ENCODE data around the gene LONP2. TPM values are rescaled to one million over a fixed set of nuclear protein-coding genes. Genes with fewer than 3 reads are reported as not detected.

LONP2 gene
- total RNA-seq, 4 donors from 2014 or later: 51.4 to 73.4 (median 63.3) TPM

- H3K36me3 ChIP-seq: peaks cover 13 to 54% (median 27%) of the 10 kb centered on the region in 4 donors
- no peak for TF ChIP-seq POLR2A (IDR thresholded peaks at IDR 0.05; ENCODE audit: low read depth)
- TF ChIP-seq POLR2AphosphoS5 (IDR thresholded peaks at IDR 0.05): no peak
- TF ChIP-seq EP300 (IDR thresholded peaks at IDR 0.05): no peak
- no peak for TF ChIP-seq CTCF (IDR thresholded peaks at IDR 0.05)
- intact Hi-C loops (cut with DNase I): no loop called here
These were observed 43.1 kb downstream of the LONP2 start for GRCh38 chr16:48287239-48287638.

GRCh38 chr16:48291303-48291702 is 47.2 kb downstream of the LONP2 start:
- Histone ChIP-seq H3K27me3 (no peaks in the 10 kb centered on the region), H3K4me3 (no peak overlapping the region), H3K27ac (replicated peaks in 1 of 4) (no peak overlapping the region), H3K9me3 (peaks cover 0 to 7% (median 6%) of the 10 kb centered on the region in 4 donors), H3K36me3 (peaks cover 15 to 52% (median 28%) of the 10 kb centered on the region in 4 donors), H3K4me1 (no peaks in the 10 kb centered on the region)
- 78% methylated on average over 3 of the region's 3 CpGs for WGBS
- TF ChIP-seq CTCF (IDR thresholded peaks at IDR 0.05): no peak
- intact Hi-C loops (cut with DNase I): no loop called here
- DNase-seq (ENCODE audit: extremely low spot score): no peak

More at GRCh38 chr16:48287239-48287638, 43.1 kb downstream of the LONP2 start:
- Histone ChIP-seq H3K4me3 (no peak overlapping the region), H3K27me3 (no peaks in the 10 kb centered on the region), H3K27ac (replicated peaks in 1 of 4) (no peak overlapping the region), H3K9me3 (peaks cover 0 to 7% (median 6%) of the 10 kb centered on the region in 4 donors), H3K4me1 (peaks cover 10 to 17% (median 15%) of the 10 kb centered on the region in 4 donors)
- no peak for DNase-seq (ENCODE audit: extremely low spot score)

DNA sequence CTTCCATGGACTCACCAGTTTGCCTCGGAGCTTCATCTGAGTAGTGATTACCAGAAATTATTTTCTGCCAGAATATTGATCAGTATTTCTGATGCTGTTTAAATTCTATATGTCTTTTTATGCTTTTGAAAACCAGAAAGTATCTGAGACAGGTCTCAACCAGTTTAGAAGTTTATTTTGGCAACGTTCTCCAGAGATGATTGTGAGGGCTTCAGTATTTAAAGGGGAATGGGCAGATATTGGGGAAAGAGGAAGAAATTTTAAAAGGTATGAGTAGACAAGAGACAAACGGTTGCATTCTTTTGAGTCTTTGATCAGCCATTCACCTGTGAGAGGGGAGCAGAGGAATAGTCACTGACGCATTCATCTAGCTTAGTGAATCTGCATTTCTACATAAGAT is 47.7 kb downstream of the LONP2 start:
- H3K36me3 ChIP-seq: peaks cover 16 to 52% (median 27%) of the 10 kb centered on the region in 4 donors
- 80% methylated on average over 4 of the region's 4 CpGs for WGBS
- no peak overlapping the region for H3K27ac ChIP-seq (replicated peaks in 1 of 4)
- no peaks in the 10 kb centered on the region for H3K4me1 ChIP-seq
- no peak for DNase-seq (ENCODE audit: extremely low spot score)
- H3K27me3 ChIP-seq: no peaks in the 10 kb centered on the region
- intact Hi-C loops (cut with DNase I): no loop called here
- H3K9me3 ChIP-seq: peaks cover 0 to 7% (median 6%) of the 10 kb centered on the region in 4 donors
- TF ChIP-seq POLR2AphosphoS5 (IDR thresholded peaks at IDR 0.05) (no peak), EP300 (IDR thresholded peaks at IDR 0.05) (no peak), POLR2A (IDR thresholded peaks at IDR 0.05; ENCODE audit: low read depth) (no peak), CTCF (IDR thresholded peaks at IDR 0.05) (no peak)
- H3K4me3 ChIP-seq: no peak overlapping the region

DNA sequence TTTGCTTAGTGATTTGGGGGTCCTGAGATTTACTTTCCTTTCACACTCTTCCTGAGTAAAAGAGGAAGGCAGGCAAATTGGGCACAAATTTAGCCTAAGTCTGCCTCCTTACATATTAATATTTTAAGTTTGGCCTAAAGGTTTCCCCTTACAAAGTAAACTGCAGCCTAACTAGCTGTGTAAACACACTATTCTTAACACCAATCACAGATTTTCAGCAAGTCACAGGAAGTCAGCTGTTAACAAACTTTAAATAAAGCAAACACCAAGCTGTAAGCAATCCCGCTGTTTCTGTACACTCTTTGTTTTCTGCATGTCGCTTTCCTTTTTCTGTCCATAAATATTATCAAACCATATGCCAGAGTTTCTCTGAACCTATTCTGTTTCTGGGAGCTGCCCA is 48.4 kb downstream of the LONP2 start:
- Histone ChIP-seq H3K36me3 (peaks cover 20 to 52% (median 28%) of the 10 kb centered on the region in 4 donors), H3K27me3 (no peaks in the 10 kb centered on the region), H3K9me3 (peaks cover 0 to 1% (median under 1%) of the 10 kb centered on the region in 4 donors), H3K4me3 (no peak overlapping the region), H3K4me1 (no peaks in the 10 kb centered on the region), H3K27ac (replicated peaks in 1 of 4) (no peak overlapping the region)
- intact Hi-C loops (cut with DNase I): no loop called here
- no peak for TF ChIP-seq EP300 (IDR thresholded peaks at IDR 0.05)
- TF ChIP-seq POLR2AphosphoS5 (IDR thresholded peaks at IDR 0.05): no peak
- no peak for TF ChIP-seq POLR2A (IDR thresholded peaks at IDR 0.05; ENCODE audit: low read depth)
- no peak for TF ChIP-seq CTCF (IDR thresholded peaks at IDR 0.05)
- 85% methylated on average over 2 of the region's 2 CpGs for WGBS
- DNase-seq (ENCODE audit: extremely low spot score): no peak

GRCh38 chr16:48294724-48295123 is 50.6 kb downstream of the LONP2 start:
- no peak for TF ChIP-seq EP300 (IDR thresholded peaks at IDR 0.05)
- no peak for TF ChIP-seq POLR2A (IDR thresholded peaks at IDR 0.05; ENCODE audit: low read depth)
- no peak for TF ChIP-seq POLR2AphosphoS5 (IDR thresholded peaks at IDR 0.05)
- TF ChIP-seq CTCF (IDR thresholded peaks at IDR 0.05): no peak
- peaks cover 29 to 55% (median 37%) of the 10 kb centered on the region in 4 donors for H3K36me3 ChIP-seq
- WGBS: 97% methylated on average over 1 of the region's 1 CpG
- no peaks in the 10 kb centered on the region for H3K27me3 ChIP-seq
- intact Hi-C loops (cut with DNase I): no loop called here
- no peak overlapping the region for H3K4me3 ChIP-seq
- no peaks in the 10 kb centered on the region for H3K9me3 ChIP-seq
- no peak overlapping the region for H3K27ac ChIP-seq (replicated peaks in 1 of 4)
- DNase-seq (ENCODE audit: extremely low spot score): no peak
- H3K4me1 ChIP-seq: no peaks in the 10 kb centered on the region

Data from esophagus muscularis mucosa (tissue), 4 donors.